HCT116 (cell line): Measurements from ENCODE around the gene KHDRBS2. TPM values are rescaled to one million over a fixed set of nuclear protein-coding genes. Genes with fewer than 3 reads are reported as not detected.

ENCODE experiments used
- ATAC-seq: fragments of 200-7000 bp; cut with Tn5 transposase; 2 replicates; pipeline ENCODE4 v1.9.1; 2020; ENCODE audit warnings: mild to moderate bottlenecking, moderate library complexity
- BruUV-seq: library from RNA; stranded (reverse); fragments of 400-500 nt; replicated peaks from 2 replicates; lab custom pipeline; 2021; lab: Mats Ljungman, UMichigan
- CTCF ChIA-PET: fragments of 300-600 bp; sonication (Branson Sonifier 250); formaldehyde crosslinking; loops from one replicate; lab custom pipeline; 2021; ENCODE audit warnings: antibody characterized with exemption; lab: Charles Lee
- POLR2A ChIA-PET: fragments of 300-600, 350-600 bp; sonication (Branson Sonifier 250); formaldehyde crosslinking; loops from one replicate; lab custom pipeline; 2021; ENCODE audit warnings: antibody characterized with exemption; lab: Charles Lee
- RAD21 ChIA-PET, 2 experiments: fragments of 300-600 bp; sonication (Branson Sonifier 250); formaldehyde crosslinking; loops; one replicate each; lab custom pipeline; 2023; ENCODE audit warnings: low total read pairs in 2 of 2; ENCODE audit not compliant: uncharacterized antibody in 2 of 2, unreplicated experiment in 2 of 2, low non-redundant PET in 1 of 2; lab: Charles Lee
- DNase-seq: peaks from one replicate; pipeline ENCODE4 v3.0.0-alpha.2; 2010; ENCODE audit warnings: low read depth, low spot score
- H2AFZ ChIP-seq: fragments of 200-600 bp; shearing (Covaris generic), sonication (generic); 2 replicates; pipeline ENCODE4 v1.6.1; 2017; ENCODE audit warnings: low read depth, mixed run types, mixed read lengths, antibody characterized with exemption, low read length; ENCODE audit not compliant: poor library complexity, severe bottlenecking
- H3K27ac ChIP-seq: 2 replicates; pipeline ENCODE4 v1.5.1; 2012; ENCODE audit warnings: low read depth, low read length
- H3K27me3 ChIP-seq: fragments of 200-600 bp; sonication (generic); 2 replicates; pipeline ENCODE4 v1.6.1; 2016; ENCODE audit warnings: mixed run types, low read length, mixed read lengths; ENCODE audit not compliant: insufficient read depth
- H3K36me3 ChIP-seq, 2 experiments: fragments of 200-500 bp in 1 of 2; fragments of 200-600 bp in 1 of 2; sonication (Bioruptor generic) in 1 of 2; sonication (generic) in 1 of 2; 2 replicates each; pipeline versions ENCODE4 v1.5.1 to v1.6.1; 2014 to 2016; ENCODE audit warnings: low read length in 2 of 2, inconsistent platforms in 1 of 2, mixed read lengths in 1 of 2, mixed run types in 1 of 2; ENCODE audit not compliant: insufficient read depth in 2 of 2, control insufficient read depth in 1 of 2
- H3K4me1 ChIP-seq, 2 experiments: fragments of 200-600 bp in 1 of 2; sonication (generic) in 1 of 2; 2 replicates each; pipeline versions ENCODE4 v1.5.1 to v1.6.1; 2012 to 2017; ENCODE audit warnings: low read length in 2 of 2, inconsistent platforms in 1 of 2, mild to moderate bottlenecking in 1 of 2, mixed read lengths in 1 of 2, mixed run types in 1 of 2, moderate library complexity in 1 of 2; ENCODE audit not compliant: insufficient read depth in 2 of 2, control insufficient read depth in 1 of 2
- H3K4me2 ChIP-seq: fragments of 200-600 bp; sonication (generic); 2 replicates; pipeline ENCODE4 v1.6.1; 2017; ENCODE audit warnings: mixed run types, low read length, mixed read lengths
- H3K4me3 ChIP-seq, 2 experiments: fragments of 200-600 bp in 1 of 2; sonication (generic) in 1 of 2; replicated peaks in 1 of 2; 2 replicates each; pipeline ENCODE4 v1.5.1; 2011 to 2016; ENCODE audit warnings: low read length in 2 of 2, control low read depth in 1 of 2, low read depth in 1 of 2, mild to moderate bottlenecking in 1 of 2, mixed read lengths in 1 of 2, mixed run types in 1 of 2
- H3K79me2 ChIP-seq: fragments of 200-600 bp; sonication (generic); 2 replicates; pipeline ENCODE4 v1.6.1; 2017; ENCODE audit warnings: mild to moderate bottlenecking, mixed run types, low read length, moderate library complexity, mixed read lengths; ENCODE audit not compliant: insufficient read depth
- H3K9ac ChIP-seq: fragments of 200-600 bp; sonication (generic); 2 replicates; pipeline ENCODE4 v1.6.1; 2016; ENCODE audit warnings: low read length, mixed read lengths
- H3K9me2 ChIP-seq: fragments of 200-600 bp; sonication (generic), shearing (Covaris generic); 2 replicates; pipeline ENCODE4 v1.6.1; 2017; ENCODE audit warnings: mixed run types, mild to moderate bottlenecking, moderate library complexity; ENCODE audit not compliant: insufficient read depth
- H3K9me3 ChIP-seq, 2 experiments: fragments of 200-500 bp in 1 of 2; fragments of 200-600 bp in 1 of 2; sonication (Bioruptor generic) in 1 of 2; sonication (generic) in 1 of 2; 2 replicates each; pipeline ENCODE4 v1.6.1; 2014 to 2017; ENCODE audit warnings: low read length in 2 of 2, mixed read lengths in 2 of 2, inconsistent platforms in 1 of 2, low read depth in 1 of 2, mild to moderate bottlenecking in 1 of 2, mixed run types in 1 of 2, moderate library complexity in 1 of 2; ENCODE audit not compliant: control insufficient read depth in 1 of 2, insufficient read depth in 1 of 2
- H4K20me1 ChIP-seq: fragments of 200-600 bp; sonication (generic), shearing (Covaris generic); 2 replicates; pipeline ENCODE4 v1.6.1; 2017; ENCODE audit warnings: mixed run types, mild to moderate bottlenecking, moderate library complexity; ENCODE audit not compliant: insufficient read depth
- CBX3 ChIP-seq: IDR thresholded peaks from 2 replicates; pipeline ENCODE4 v1.6.1; 2012; ENCODE audit warnings: low read depth
- CEBPB ChIP-seq: IDR thresholded peaks from 2 replicates; pipeline ENCODE4 v1.6.1; 2012; ENCODE audit warnings: low read depth
- EGR1 ChIP-seq: IDR thresholded peaks from 2 replicates; pipeline ENCODE4 v1.6.1; 2012; ENCODE audit warnings: low read depth
- EZH2 ChIP-seq: fragments of 200-600 bp; sonication (generic); IDR thresholded peaks from 2 replicates; pipeline ENCODE4 v1.6.1; 2017; ENCODE audit warnings: antibody characterized with exemption, mixed run types
- FOSL1 ChIP-seq: IDR thresholded peaks from 2 replicates; pipeline ENCODE4 v1.6.1; 2012; ENCODE audit warnings: low read depth
- JUND ChIP-seq: IDR thresholded peaks from 2 replicates; pipeline ENCODE4 v1.6.1; 2012
- POLR2AphosphoS5 ChIP-seq: IDR thresholded peaks from 2 replicates; pipeline ENCODE4 v1.6.1; 2011; ENCODE audit warnings: mild to moderate bottlenecking, low read depth, low read length, moderate library complexity
- RAD21 ChIP-seq: IDR thresholded peaks from 2 replicates; pipeline ENCODE4 v1.6.1; 2012; ENCODE audit warnings: low read depth, mild to moderate bottlenecking
- SIN3A ChIP-seq: IDR thresholded peaks from 2 replicates; pipeline ENCODE4 v1.6.1; 2012; ENCODE audit warnings: low read depth
- SRF ChIP-seq: IDR thresholded peaks from 2 replicates; pipeline ENCODE4 v1.6.1; 2012; ENCODE audit warnings: low read depth
- TCF7L2 ChIP-seq: IDR thresholded peaks from 2 replicates; pipeline ENCODE4 v1.7.0; 2011; ENCODE audit warnings: borderline replicate concordance, inconsistent platforms; ENCODE audit not compliant: insufficient read depth, insufficient read length; ENCODE audit errors: extremely low read depth
- YY1 ChIP-seq: IDR thresholded peaks from 2 replicates; pipeline ENCODE4 v1.6.1; 2011; ENCODE audit warnings: low read length, low read depth, moderate library complexity, mild to moderate bottlenecking; ENCODE audit not compliant: insufficient replicate concordance; ENCODE audit errors: extremely low read depth
- ZFX ChIP-seq: fragments of 450-650 bp; IDR thresholded peaks from 2 replicates; pipeline ENCODE4 v1.6.1; 2017
- intact Hi-C: fragments of 100-400 bp; cut with micrococcal nuclease; formaldehyde crosslinking; loops from 2 replicates; pipeline ENCODE4 v1.10.0; 2022
- total RNA-seq: library from RNA; stranded (reverse); gene quantifications from one replicate; pipeline ENCODE4 v1.2.1, GENCODE V29; 2021; ENCODE audit not compliant: unreplicated experiment
- TF ChIP-seq, protein P1 (sequence below): IDR thresholded peaks from 2 replicates; pipeline ENCODE4 v1.6.1; 2012
- TF ChIP-seq, protein P2 (sequence below): IDR thresholded peaks from 2 replicates; pipeline ENCODE4 v1.6.1; 2012
- TF ChIP-seq, protein P3 (sequence below), 3 experiments: fragments of 200-600 bp in 1 of 3; sonication (generic) in 1 of 3; IDR thresholded peaks in 2 of 3; conservative IDR thresholded peaks in 1 of 3; 2 replicates each; pipeline ENCODE4 v1.5.1; 2012 to 2017; ENCODE audit warnings: low read depth in 2 of 3, low read length in 2 of 3, antibody characterized with exemption in 1 of 3, borderline replicate concordance in 1 of 3, control low read depth in 1 of 3, mild to moderate bottlenecking in 1 of 3, mixed read lengths in 1 of 3, mixed run types in 1 of 3, moderate library complexity in 1 of 3; ENCODE audit not compliant: insufficient read depth in 1 of 3
- TF ChIP-seq, protein P4 (sequence below): IDR thresholded peaks from 2 replicates; pipeline ENCODE4 v1.6.1; 2011; ENCODE audit warnings: mild to moderate bottlenecking, low read length, moderate library complexity; ENCODE audit not compliant: insufficient replicate concordance; ENCODE audit errors: extremely low read depth

The KHDRBS2 gene
- total RNA-seq, 1 experiment from 2014 or later = not detected

DNA sequence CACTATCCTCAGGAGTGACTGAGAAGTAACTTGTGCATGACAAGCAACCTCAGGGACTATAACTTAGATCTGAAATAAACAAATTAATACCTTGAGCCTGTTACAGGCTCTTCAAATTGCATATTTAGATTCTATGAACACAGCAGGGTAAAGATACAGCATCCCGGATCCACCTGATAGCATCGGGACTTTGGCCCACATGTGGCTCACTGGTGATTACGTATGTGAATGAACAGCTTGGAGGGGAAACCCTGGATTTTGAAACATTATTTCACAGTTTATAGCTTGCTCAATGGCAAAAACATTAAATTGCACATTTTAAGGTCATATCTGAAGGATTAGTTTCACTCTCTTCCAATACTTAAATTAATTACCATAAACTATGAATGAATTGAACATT is 133.2 kb downstream of the KHDRBS2 start:
- no peak overlapping the region for H3K4me2 ChIP-seq
- no peaks in the 10 kb centered on the region for H3K36me3 ChIP-seq
- RAD21 ChIA-PET = no interaction called here
- H3K27ac ChIP-seq = no peak overlapping the region
- no peak overlapping the region for H3K9ac ChIP-seq
- POLR2A ChIA-PET = no interaction called here
- H3K79me2 ChIP-seq = no peaks in the 10 kb centered on the region
- DNase-seq (no peak), ATAC-seq (no peak)
- H3K4me3 ChIP-seq = no peak overlapping the region
- intact Hi-C loops = loop anchor here (5.0 kb wide), 1 partner anchor 1120 kb away; no protein-coding TSS in a partner anchor
- H3K9me3 ChIP-seq = peaks cover 0 to 28% of the 10 kb centered on the region in 2 experiments; a peak in 2 of 4 replicates
- no peaks in the 10 kb centered on the region for H3K27me3 ChIP-seq
- no peaks in the 10 kb centered on the region for H3K4me1 ChIP-seq
- TF ChIP-seq POLR2AphosphoS5 = no peak
- no peak for TF ChIP-seq SRF
- TF ChIP-seq JUND = no peak
- no peak for TF ChIP-seq YY1
- no peak for TF ChIP-seq SIN3A
- TF ChIP-seq, protein P1, sequence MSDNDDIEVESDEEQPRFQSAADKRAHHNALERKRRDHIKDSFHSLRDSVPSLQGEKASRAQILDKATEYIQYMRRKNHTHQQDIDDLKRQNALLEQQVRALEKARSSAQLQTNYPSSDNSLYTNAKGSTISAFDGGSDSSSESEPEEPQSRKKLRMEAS = no peak
- TF ChIP-seq RAD21 = no peak
- TF ChIP-seq, protein P2, sequence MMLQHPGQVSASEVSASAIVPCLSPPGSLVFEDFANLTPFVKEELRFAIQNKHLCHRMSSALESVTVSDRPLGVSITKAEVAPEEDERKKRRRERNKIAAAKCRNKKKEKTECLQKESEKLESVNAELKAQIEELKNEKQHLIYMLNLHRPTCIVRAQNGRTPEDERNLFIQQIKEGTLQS = no peak
- TF ChIP-seq CEBPB = no peak
- TF ChIP-seq, protein P3, sequence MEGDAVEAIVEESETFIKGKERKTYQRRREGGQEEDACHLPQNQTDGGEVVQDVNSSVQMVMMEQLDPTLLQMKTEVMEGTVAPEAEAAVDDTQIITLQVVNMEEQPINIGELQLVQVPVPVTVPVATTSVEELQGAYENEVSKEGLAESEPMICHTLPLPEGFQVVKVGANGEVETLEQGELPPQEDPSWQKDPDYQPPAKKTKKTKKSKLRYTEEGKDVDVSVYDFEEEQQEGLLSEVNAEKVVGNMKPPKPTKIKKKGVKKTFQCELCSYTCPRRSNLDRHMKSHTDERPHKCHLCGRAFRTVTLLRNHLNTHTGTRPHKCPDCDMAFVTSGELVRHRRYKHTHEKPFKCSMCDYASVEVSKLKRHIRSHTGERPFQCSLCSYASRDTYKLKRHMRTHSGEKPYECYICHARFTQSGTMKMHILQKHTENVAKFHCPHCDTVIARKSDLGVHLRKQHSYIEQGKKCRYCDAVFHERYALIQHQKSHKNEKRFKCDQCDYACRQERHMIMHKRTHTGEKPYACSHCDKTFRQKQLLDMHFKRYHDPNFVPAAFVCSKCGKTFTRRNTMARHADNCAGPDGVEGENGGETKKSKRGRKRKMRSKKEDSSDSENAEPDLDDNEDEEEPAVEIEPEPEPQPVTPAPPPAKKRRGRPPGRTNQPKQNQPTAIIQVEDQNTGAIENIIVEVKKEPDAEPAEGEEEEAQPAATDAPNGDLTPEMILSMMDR (IDR thresholded peaks at IDR 0.05 in 2 of 3, conservative IDR thresholded peaks at IDR 0.05 in 1 of 3; ENCODE audit: borderline replicate concordance in 1 of 3, insufficient read depth in 1 of 3, low read depth in 2 of 3, low read length in 2 of 3) = no peak
- TF ChIP-seq EZH2 = no peak
- TF ChIP-seq TCF7L2 = no peak
- TF ChIP-seq, protein P4, sequence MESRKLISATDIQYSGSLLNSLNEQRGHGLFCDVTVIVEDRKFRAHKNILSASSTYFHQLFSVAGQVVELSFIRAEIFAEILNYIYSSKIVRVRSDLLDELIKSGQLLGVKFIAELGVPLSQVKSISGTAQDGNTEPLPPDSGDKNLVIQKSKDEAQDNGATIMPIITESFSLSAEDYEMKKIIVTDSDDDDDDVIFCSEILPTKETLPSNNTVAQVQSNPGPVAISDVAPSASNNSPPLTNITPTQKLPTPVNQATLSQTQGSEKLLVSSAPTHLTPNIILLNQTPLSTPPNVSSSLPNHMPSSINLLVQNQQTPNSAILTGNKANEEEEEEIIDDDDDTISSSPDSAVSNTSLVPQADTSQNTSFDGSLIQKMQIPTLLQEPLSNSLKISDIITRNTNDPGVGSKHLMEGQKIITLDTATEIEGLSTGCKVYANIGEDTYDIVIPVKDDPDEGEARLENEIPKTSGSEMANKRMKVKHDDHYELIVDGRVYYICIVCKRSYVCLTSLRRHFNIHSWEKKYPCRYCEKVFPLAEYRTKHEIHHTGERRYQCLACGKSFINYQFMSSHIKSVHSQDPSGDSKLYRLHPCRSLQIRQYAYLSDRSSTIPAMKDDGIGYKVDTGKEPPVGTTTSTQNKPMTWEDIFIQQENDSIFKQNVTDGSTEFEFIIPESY = no peak
- no peak for TF ChIP-seq EGR1
- TF ChIP-seq ZFX = no peak
- no peak for TF ChIP-seq FOSL1
- no peak for TF ChIP-seq CBX3
- H4K20me1 ChIP-seq = no peaks in the 10 kb centered on the region
- CTCF ChIA-PET = no interaction called here
- no peaks in the 10 kb centered on the region for H3K9me2 ChIP-seq
- BruUV-seq = no TSS peak
- no peak overlapping the region for H2AFZ ChIP-seq
